NB4 (cell line): Measurements from ENCODE around the gene CLSTN2.

ENCODE experiments used
- POLR2A ChIP-seq: IDR thresholded peaks from 2 replicates; pipeline ENCODE4 v1.6.1; 2011; ENCODE audit warnings: mild to moderate bottlenecking; ENCODE audit not compliant: insufficient read length; ENCODE audit errors: extremely low read depth
- TF ChIP-seq, protein P1 (sequence below): IDR thresholded peaks from one replicate; pipeline ENCODE4 v1.5.1; 2012; ENCODE audit warnings: low read depth, low read length
- TF ChIP-seq, protein P2 (sequence below): IDR thresholded peaks from 2 replicates; pipeline ENCODE4 v1.6.1; 2011; ENCODE audit warnings: low read depth, low read length

DNA sequence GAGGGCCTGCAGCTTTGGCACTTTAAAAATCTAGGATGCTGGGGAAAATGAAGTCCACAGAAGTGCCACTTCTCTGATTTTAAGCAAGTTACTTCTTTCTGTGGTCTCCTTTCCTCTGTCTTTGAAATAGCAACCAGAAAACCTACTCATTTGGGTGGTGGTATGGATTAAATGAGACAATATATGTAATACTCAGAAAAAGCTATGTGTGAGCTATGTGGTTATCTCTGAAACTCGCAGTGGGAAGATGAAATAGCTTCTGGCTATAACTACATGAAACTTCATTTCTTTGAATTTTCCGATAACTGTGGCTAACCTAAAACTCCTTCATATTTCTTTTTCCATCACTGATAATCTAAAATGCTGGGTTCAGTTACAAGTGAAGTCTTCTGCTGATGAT, 368.9 kb downstream of the CLSTN2 start:
- TF ChIP-seq POLR2A, result no peak
- TF ChIP-seq, protein P1, sequence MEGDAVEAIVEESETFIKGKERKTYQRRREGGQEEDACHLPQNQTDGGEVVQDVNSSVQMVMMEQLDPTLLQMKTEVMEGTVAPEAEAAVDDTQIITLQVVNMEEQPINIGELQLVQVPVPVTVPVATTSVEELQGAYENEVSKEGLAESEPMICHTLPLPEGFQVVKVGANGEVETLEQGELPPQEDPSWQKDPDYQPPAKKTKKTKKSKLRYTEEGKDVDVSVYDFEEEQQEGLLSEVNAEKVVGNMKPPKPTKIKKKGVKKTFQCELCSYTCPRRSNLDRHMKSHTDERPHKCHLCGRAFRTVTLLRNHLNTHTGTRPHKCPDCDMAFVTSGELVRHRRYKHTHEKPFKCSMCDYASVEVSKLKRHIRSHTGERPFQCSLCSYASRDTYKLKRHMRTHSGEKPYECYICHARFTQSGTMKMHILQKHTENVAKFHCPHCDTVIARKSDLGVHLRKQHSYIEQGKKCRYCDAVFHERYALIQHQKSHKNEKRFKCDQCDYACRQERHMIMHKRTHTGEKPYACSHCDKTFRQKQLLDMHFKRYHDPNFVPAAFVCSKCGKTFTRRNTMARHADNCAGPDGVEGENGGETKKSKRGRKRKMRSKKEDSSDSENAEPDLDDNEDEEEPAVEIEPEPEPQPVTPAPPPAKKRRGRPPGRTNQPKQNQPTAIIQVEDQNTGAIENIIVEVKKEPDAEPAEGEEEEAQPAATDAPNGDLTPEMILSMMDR, result no peak
- TF ChIP-seq, protein P2, sequence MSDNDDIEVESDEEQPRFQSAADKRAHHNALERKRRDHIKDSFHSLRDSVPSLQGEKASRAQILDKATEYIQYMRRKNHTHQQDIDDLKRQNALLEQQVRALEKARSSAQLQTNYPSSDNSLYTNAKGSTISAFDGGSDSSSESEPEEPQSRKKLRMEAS, result no peak
